CD4-positive, alpha-beta T cell (primary cell): ENCODE data around the gene PRDM16. TPM values are rescaled to one million over a fixed set of nuclear protein-coding genes. Genes with fewer than 3 reads are reported as not detected.

ENCODE experiments used
- ATAC-seq: fragments of 200-7000 bp; cut with Tn5 transposase; one replicate; pipeline ENCODE4 v1.10.0; 2022; ENCODE audit warnings: mild to moderate bottlenecking; ENCODE audit not compliant: poor library complexity
- CTCF ChIA-PET: fragments of 350-600 bp; sonication (Branson Sonifier 250); formaldehyde crosslinking; loops from one replicate; lab custom pipeline; 2021; ENCODE audit warnings: antibody characterized with exemption, inconsistent platforms; lab: Charles Lee
- POLR2A ChIA-PET: fragments of 350-600 bp; sonication (Branson Sonifier 250); formaldehyde crosslinking; loops from one replicate; lab custom pipeline; 2021; ENCODE audit warnings: antibody characterized with exemption, inconsistent platforms; lab: Charles Lee
- DNase-seq, 14 experiments: peaks; one replicate each; pipeline ENCODE4 v3.0.0-alpha.2; 2013 to 2020; ENCODE audit warnings: mixed read lengths in 2 of 14
- H3K27ac ChIP-seq, 2 donors: one replicate each; pipeline versions ENCODE4 v1.5.1 to v1.7.0; 2013; ENCODE audit warnings: low read length in 2 of 2, low read depth in 1 of 2, mild to moderate bottlenecking in 1 of 2
- H3K27me3 ChIP-seq, 2 experiments: 1 replicate in 1 of 2; 2 replicates in 1 of 2; pipeline versions ENCODE4 v1.6.1 to v1.7.0; 2013; ENCODE audit warnings: low read length in 2 of 2, control low read depth in 1 of 2, mild to moderate bottlenecking in 1 of 2, moderate library complexity in 1 of 2; ENCODE audit not compliant: insufficient read depth in 2 of 2, control insufficient read depth in 1 of 2
- H3K36me3 ChIP-seq: one replicate; pipeline ENCODE4 v1.6.1; 2013; ENCODE audit warnings: low read length, control low read depth; ENCODE audit not compliant: insufficient read depth
- H3K4me1 ChIP-seq: one replicate; pipeline ENCODE4 v1.6.1; 2013; ENCODE audit warnings: low read length, control low read depth; ENCODE audit not compliant: insufficient read depth
- H3K4me3 ChIP-seq: one replicate; pipeline ENCODE4 v1.5.1; 2013; ENCODE audit warnings: mild to moderate bottlenecking, low read length, moderate library complexity
- H3K9me3 ChIP-seq, 2 experiments: 1 replicate in 1 of 2; 2 replicates in 1 of 2; pipeline versions ENCODE4 v1.6.1 to v1.7.0; 2013; ENCODE audit warnings: low read length in 2 of 2, mild to moderate bottlenecking in 2 of 2, control low read depth in 1 of 2, moderate library complexity in 1 of 2; ENCODE audit not compliant: control insufficient read depth in 1 of 2, insufficient read depth in 1 of 2
- H3K27ac Mint-ChIP-seq: one replicate; pipeline ENCODE4 v1.8.0; 2020; ENCODE audit warnings: mixed read lengths
- H3K27me3 Mint-ChIP-seq: one replicate; pipeline ENCODE4 v1.8.0; 2021; ENCODE audit warnings: mixed read lengths
- H3K36me3 Mint-ChIP-seq: one replicate; pipeline ENCODE4 v1.8.0; 2021; ENCODE audit warnings: low read depth, mixed read lengths
- H3K4me1 Mint-ChIP-seq: one replicate; pipeline ENCODE4 v1.8.0; 2021; ENCODE audit warnings: low read depth, mixed read lengths
- H3K4me3 Mint-ChIP-seq: one replicate; pipeline ENCODE4 v1.8.0; 2020; ENCODE audit warnings: mild to moderate bottlenecking, mixed read lengths
- H3K9me3 Mint-ChIP-seq: one replicate; pipeline ENCODE4 v1.8.0; 2020; ENCODE audit warnings: mixed read lengths
- CTCF ChIP-seq: fragments of 200-600 bp; IDR thresholded peaks from one replicate; pipeline ENCODE4 v1.8.0; 2022; ENCODE audit warnings: antibody characterized with exemption, mild to moderate bottlenecking
- intact Hi-C, 2 experiments: fragments of 100-400 bp; cut with DNase I in 1 of 2; cut with micrococcal nuclease in 1 of 2; formaldehyde crosslinking; loops; one replicate each; pipeline versions ENCODE4 v1.15.1 to v1.9.0; 2023 to 2025; cut with DNase I, micrococcal nuclease
- total RNA-seq, 174 experiments: library from RNA in 2 of 174; stranded (reverse) in 2 of 174; gene quantifications; one replicate each; pipeline ENCODE4 v1.2.3 and lab custom pipeline; 2021 to 2026

PRDM16 gene
- total RNA-seq, 2 experiments from 2014 or later = not detected

- ATAC-seq = no peak
- no peaks in the 10 kb centered on the region for H3K4me1 Mint-ChIP-seq
- H3K27ac Mint-ChIP-seq = no peak overlapping the region
- Histone ChIP-seq H3K9me3 (peaks cover 0 to 5% of the 10 kb centered on the region in 2 experiments), H3K4me3 (no peak overlapping the region), H3K36me3 (no peaks in the 10 kb centered on the region), H3K27me3 (peaks cover 0 to 2% of the 10 kb centered on the region in 2 experiments), H3K4me1 (no peaks in the 10 kb centered on the region), H3K27ac (no peak overlapping the region)
- no peak for DNase-seq
- H3K4me3 Mint-ChIP-seq = no peak overlapping the region
- TF ChIP-seq CTCF = no peak
- intact Hi-C loops = no loop called here
- CTCF ChIA-PET = no interaction called here
- no peaks in the 10 kb centered on the region for H3K36me3 Mint-ChIP-seq
- no peaks in the 10 kb centered on the region for H3K27me3 Mint-ChIP-seq
- no peaks in the 10 kb centered on the region for H3K9me3 Mint-ChIP-seq
- POLR2A ChIA-PET = no interaction called here
Observed at GRCh38 chr1:3126756-3127678, 58.0 kb downstream of the PRDM16 start.

- no peaks in the 10 kb centered on the region for H3K9me3 Mint-ChIP-seq
- H3K27ac Mint-ChIP-seq = no peak overlapping the region
- peaks cover 0 to 2% of the 10 kb centered on the region in 2 experiments for H3K27me3 ChIP-seq
- POLR2A ChIA-PET = no interaction called here
- no peaks in the 10 kb centered on the region for H3K4me1 Mint-ChIP-seq
- no peak overlapping the region for H3K4me3 Mint-ChIP-seq
- intact Hi-C loops = no loop called here
- DNase-seq = no peak
- H3K9me3 ChIP-seq = peaks cover 0 to 5% of the 10 kb centered on the region in 2 experiments
- no peak overlapping the region for H3K4me3 ChIP-seq
- no peak overlapping the region for H3K27ac ChIP-seq
- H3K36me3 ChIP-seq = no peaks in the 10 kb centered on the region
- H3K36me3 Mint-ChIP-seq = no peaks in the 10 kb centered on the region
- no peak for ATAC-seq
- no peaks in the 10 kb centered on the region for H3K4me1 ChIP-seq
- no peaks in the 10 kb centered on the region for H3K27me3 Mint-ChIP-seq
- CTCF ChIA-PET = no interaction called here
- TF ChIP-seq CTCF = no peak
Observed at GRCh38 chr1:3127738-3128137, 58.7 kb downstream of the PRDM16 start.

DNA sequence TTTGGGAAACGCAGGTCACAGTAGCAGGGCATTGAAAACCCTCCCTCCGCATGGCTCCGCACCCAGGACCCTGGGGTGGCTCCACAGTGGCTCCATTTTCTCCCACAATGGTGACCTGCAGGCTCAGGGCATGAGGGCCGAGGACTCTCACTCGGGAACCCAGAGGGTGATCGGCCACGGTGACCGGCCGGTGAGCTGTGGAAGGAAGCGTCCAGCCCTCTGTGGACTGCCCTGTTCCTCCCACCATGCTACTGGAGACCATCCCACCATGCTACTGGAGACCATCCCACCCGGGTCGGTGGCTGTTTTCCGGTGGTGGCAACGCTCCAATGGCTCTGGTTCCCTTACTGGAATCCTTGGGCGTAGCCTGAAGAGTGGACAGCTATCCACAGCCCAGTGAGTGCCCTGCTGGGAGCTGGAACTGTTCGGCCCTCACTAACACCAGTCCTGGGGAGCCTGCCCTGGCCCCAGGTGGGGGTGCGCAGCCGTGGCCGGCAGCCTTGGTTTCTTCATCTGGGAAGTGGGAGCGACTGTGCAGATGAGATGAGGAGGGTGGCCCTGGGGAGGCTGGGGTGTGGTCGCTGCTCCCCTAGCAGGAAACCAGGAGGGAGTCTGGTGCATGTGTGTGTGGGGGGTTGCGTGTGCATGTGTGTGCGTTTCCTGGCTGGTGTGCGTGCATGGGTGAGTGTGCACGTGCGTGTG, 59.6 kb downstream of the PRDM16 start:
- Mint-ChIP-seq H3K36me3 (no peaks in the 10 kb centered on the region), H3K9me3 (no peaks in the 10 kb centered on the region), H3K27ac (no peak overlapping the region), H3K4me1 (no peaks in the 10 kb centered on the region), H3K4me3 (no peak overlapping the region), H3K27me3 (no peaks in the 10 kb centered on the region)
- no peak for TF ChIP-seq CTCF
- no peak overlapping the region for H3K4me3 ChIP-seq
- intact Hi-C loops = no loop called here
- DNase-seq = no peak
- no peaks in the 10 kb centered on the region for H3K36me3 ChIP-seq
- H3K4me1 ChIP-seq = no peaks in the 10 kb centered on the region
- peaks cover 0 to 5% of the 10 kb centered on the region in 2 experiments for H3K9me3 ChIP-seq
- ChIA-PET POLR2A (no interaction called here), CTCF (no interaction called here)
- no peak overlapping the region for H3K27ac ChIP-seq
- peaks cover 0 to 2% of the 10 kb centered on the region in 2 experiments for H3K27me3 ChIP-seq
- no peak for ATAC-seq
